GM12874 (cell line): Measurements from ENCODE around the gene OVCH2.

Source experiments
- CTCF ChIP-seq: IDR thresholded peaks from 2 replicates; pipeline ENCODE4 v1.5.1; 2011; ENCODE audit warnings: low read depth, mild to moderate bottlenecking, control low read depth, low read length, moderate library complexity; ENCODE audit not compliant: insufficient read depth

OVCH2 gene

GRCh38 chr11:7648264-7648663, 58.0 kb downstream of the OVCH2 start:
- TF ChIP-seq CTCF, result no peak

GRCh38 chr11:7646866-7647265, 59.4 kb downstream of the OVCH2 start:
- no peak for TF ChIP-seq CTCF

GRCh38 chr11:7645206-7645605, 61.1 kb downstream of the OVCH2 start:
- TF ChIP-seq CTCF, result no peak

GRCh38 chr11:7643314-7643713, 63.0 kb downstream of the OVCH2 start:
- TF ChIP-seq CTCF, result no peak

GRCh38 chr11:7642747-7643146, 63.5 kb downstream of the OVCH2 start:
- no peak for TF ChIP-seq CTCF

- TF ChIP-seq CTCF, result no peak
Observed at GRCh38 chr11:7640816-7641215, 65.5 kb downstream of the OVCH2 start.

- TF ChIP-seq CTCF, result no peak
Observed at GRCh38 chr11:7639643-7640025, 66.6 kb downstream of the OVCH2 start.
